Measurements from ENCODE around the gene CAMK4. TPM values are rescaled to one million over a fixed set of nuclear protein-coding genes. Genes with fewer than 3 reads are reported as not detected.

CAMK4 gene
- total and polyA plus RNA-seq, 11 donors, result 0.02 to 3.7 (median 0.32) TPM; not detected in 3

GRCh38 chr5:111518777-111519176 lies 294.6 kb downstream of the CAMK4 start:
- no peak for TF ChIP-seq CTCF (IDR thresholded peaks at IDR 0.05)
- no peak for TF ChIP-seq POLR2A (IDR thresholded peaks at IDR 0.05)
- Histone ChIP-seq H3K9me3 (no peaks in the 10 kb centered on the region), H3K4me1 (peaks cover 0 to 7% (median 0%) of the 10 kb centered on the region in 12 donors), H3K27me3 (no peaks in the 10 kb centered on the region), H3K4me3 (no peak overlapping the region), H3K36me3 (no peaks in the 10 kb centered on the region), H3K27ac (no peak overlapping the region)
- WGBS, 4 donors, result 32 to 51% (median 41%) methylated on average over 2 of the region's 2 CpGs
- DNase-seq, result no peak
- ATAC-seq, result no peak
- intact Hi-C loops (cut with DNase I), result loop anchor here in 1 of 10 donors (10.0 kb wide), 1 partner anchor 354 kb away; no protein-coding TSS in a partner anchor

GRCh38 chr5:111520908-111521307 lies 296.7 kb downstream of the CAMK4 start:
- no peaks in the 10 kb centered on the region for H3K36me3 ChIP-seq
- 81 to 87% (median 85%) methylated on average over 3 of the region's 3 CpGs for WGBS, 4 donors
- no peak overlapping the region for H3K27ac ChIP-seq
- ATAC-seq (no peak), DNase-seq (no peak)
- H3K4me1 ChIP-seq, result peaks cover 0 to 7% (median 0%) of the 10 kb centered on the region in 12 donors
- H3K27me3 ChIP-seq, result no peaks in the 10 kb centered on the region
- intact Hi-C loops (cut with DNase I), result loop anchor here in 1 of 10 donors (10.0 kb wide), 1 partner anchor 356 kb away; no protein-coding TSS in a partner anchor
- no peaks in the 10 kb centered on the region for H3K9me3 ChIP-seq
- no peak for TF ChIP-seq POLR2A (IDR thresholded peaks at IDR 0.05)
- no peak for TF ChIP-seq CTCF (IDR thresholded peaks at IDR 0.05)
- H3K4me3 ChIP-seq, result no peak overlapping the region

GRCh38 chr5:111528056-111528455 lies 303.9 kb downstream of the CAMK4 start:
- intact Hi-C loops (cut with DNase I), result loop anchor here in 1 of 10 donors (10.0 kb wide), 1 partner anchor 363 kb away; no protein-coding TSS in a partner anchor
- Histone ChIP-seq H3K36me3 (no peaks in the 10 kb centered on the region), H3K4me3 (no peak overlapping the region), H3K27me3 (no peaks in the 10 kb centered on the region), H3K4me1 (peaks cover 0 to 46% (median 0%) of the 10 kb centered on the region in 12 donors), H3K27ac (no peak overlapping the region), H3K9me3 (no peaks in the 10 kb centered on the region)
- ATAC-seq, result no peak
- TF ChIP-seq POLR2A (IDR thresholded peaks at IDR 0.05) (no peak), CTCF (IDR thresholded peaks at IDR 0.05) (no peak)
- WGBS, 4 donors, result 93 to 96% (median 95%) methylated on average over 3 of the region's 3 CpGs
- DNase-seq, result no peak

- ATAC-seq (peak; percentile 91 to 100 (median 98)), DNase-seq (peak; percentile 80 to 88 (median 81))
- 44 to 53% (median 49%) methylated on average over 10 of the region's 10 CpGs for whole genome bisulfite sequencing, 4 donors
- peaks cover 0 to 6% (median 0%) of the 10 kb centered on the region in 12 donors for H3K9me3 ChIP-seq
- H3K4me1 ChIP-seq, result peaks cover 0 to 51% (median 0%) of the 10 kb centered on the region in 12 donors
- no peaks in the 10 kb centered on the region for H3K36me3 ChIP-seq
- no peak overlapping the region for H3K4me3 ChIP-seq
- H3K27ac ChIP-seq, result peak overlapping the region in 11 of 12 donors; percentile 22 to 82 (median 57)
- intact Hi-C loops (cut with DNase I), result loop anchor here in 8 of 10 donors (2.0 to 10.0 kb wide), 6 partner anchors 154 to 617 kb away; partner anchors contain the start of gene NREP (in 1 of the 8)
- no peak for TF ChIP-seq POLR2A (IDR thresholded peaks at IDR 0.05)
- no peak for TF ChIP-seq CTCF (IDR thresholded peaks at IDR 0.05)
- H3K27me3 ChIP-seq, result no peaks in the 10 kb centered on the region
These were observed 306.1 kb downstream of the CAMK4 start for GRCh38 chr5:111530298-111530740.
